Gastroesophageal sphincter (tissue), 3 donors: ENCODE results near the gene SIK1.

ENCODE experiments used
- EP300 ChIP-seq: sonication (generic); formaldehyde crosslinking; IDR thresholded peaks from one replicate; pipeline ENCODE4 v1.6.1; 2017; ENCODE audit warnings: antibody characterized with exemption, mild to moderate bottlenecking
- POLR2A ChIP-seq, 2 donors: fragments of 450-650 bp; IDR thresholded peaks; one replicate each; pipeline ENCODE4 v1.6.1; 2017; ENCODE audit warnings: antibody characterized with exemption in 2 of 2, mild to moderate bottlenecking in 2 of 2, moderate library complexity in 1 of 2
- POLR2AphosphoS5 ChIP-seq: sonication (generic); formaldehyde crosslinking; IDR thresholded peaks from one replicate; pipeline ENCODE4 v1.6.1; 2017; ENCODE audit warnings: antibody characterized with exemption
- TF ChIP-seq, protein P1 (sequence below), 4 experiments: fragments of 200-600 bp in 2 of 4; fragments of 450-650 bp in 2 of 4; sonication (generic) in 1 of 4; IDR thresholded peaks; one replicate each; pipeline ENCODE4 v1.5.1; 2017 to 2019; ENCODE audit warnings: antibody characterized with exemption in 4 of 4, mild to moderate bottlenecking in 2 of 4, moderate library complexity in 2 of 4

DNA sequence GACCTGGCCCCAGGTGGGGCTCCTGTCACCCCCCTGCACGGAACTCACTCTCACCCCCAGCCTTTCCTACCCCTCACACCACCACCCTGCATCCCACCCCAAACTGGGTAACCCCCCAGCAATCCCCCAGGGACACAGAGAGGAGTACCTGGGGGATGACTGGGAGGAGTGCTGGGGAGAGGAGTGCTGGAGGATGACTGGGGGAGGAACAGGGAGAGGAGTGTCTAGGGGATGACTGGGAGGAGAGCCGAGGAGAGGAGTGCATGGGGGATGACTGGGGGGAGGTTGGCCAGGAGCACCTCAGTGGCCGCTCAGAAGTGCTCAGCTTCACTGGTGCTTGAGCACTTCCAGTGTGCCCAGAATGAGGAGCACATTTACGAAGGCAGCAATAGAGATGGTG, 59.1 kb downstream of the SIK1 start:
- TF ChIP-seq, protein P1, sequence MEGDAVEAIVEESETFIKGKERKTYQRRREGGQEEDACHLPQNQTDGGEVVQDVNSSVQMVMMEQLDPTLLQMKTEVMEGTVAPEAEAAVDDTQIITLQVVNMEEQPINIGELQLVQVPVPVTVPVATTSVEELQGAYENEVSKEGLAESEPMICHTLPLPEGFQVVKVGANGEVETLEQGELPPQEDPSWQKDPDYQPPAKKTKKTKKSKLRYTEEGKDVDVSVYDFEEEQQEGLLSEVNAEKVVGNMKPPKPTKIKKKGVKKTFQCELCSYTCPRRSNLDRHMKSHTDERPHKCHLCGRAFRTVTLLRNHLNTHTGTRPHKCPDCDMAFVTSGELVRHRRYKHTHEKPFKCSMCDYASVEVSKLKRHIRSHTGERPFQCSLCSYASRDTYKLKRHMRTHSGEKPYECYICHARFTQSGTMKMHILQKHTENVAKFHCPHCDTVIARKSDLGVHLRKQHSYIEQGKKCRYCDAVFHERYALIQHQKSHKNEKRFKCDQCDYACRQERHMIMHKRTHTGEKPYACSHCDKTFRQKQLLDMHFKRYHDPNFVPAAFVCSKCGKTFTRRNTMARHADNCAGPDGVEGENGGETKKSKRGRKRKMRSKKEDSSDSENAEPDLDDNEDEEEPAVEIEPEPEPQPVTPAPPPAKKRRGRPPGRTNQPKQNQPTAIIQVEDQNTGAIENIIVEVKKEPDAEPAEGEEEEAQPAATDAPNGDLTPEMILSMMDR (IDR thresholded peaks at IDR 0.05), result no peak
- TF ChIP-seq POLR2AphosphoS5 (no peak), POLR2A (IDR thresholded peaks at IDR 0.05) (no peak), EP300 (no peak)
